GM21526 (cell line): Measurements from ENCODE around the gene TRIM32.

Experiments used
- ATAC-seq: cut with Tn5 transposase; IDR thresholded peaks from one replicate; pipeline ENCODE4 v1.9.1; 2021; ENCODE audit warnings: moderate library complexity; ENCODE audit not compliant: unreplicated experiment, low FRiP score

Gene TRIM32

GRCh38 chr9:116749772-116750171, 62.7 kb downstream of the TRIM32 start:
- no peak for ATAC-seq

GRCh38 chr9:116750510-116750909, 63.4 kb downstream of the TRIM32 start:
- no peak for ATAC-seq
